Activated CD8-positive, alpha-beta T cell treated with anti-CD3 and anti-CD28 coated beads for 36 hours (primary cell): ENCODE results near the gene ATXN7L1. TPM values are rescaled to one million over a fixed set of nuclear protein-coding genes. Genes with fewer than 3 reads are reported as not detected.

Experiments used
- ATAC-seq: fragments of 200-7000 bp; cut with Tn5 transposase; one replicate; pipeline ENCODE4 v1.10.0; 2021; ENCODE audit warnings: mild to moderate bottlenecking, moderate library complexity
- CTCF ChIA-PET: fragments of 350-600 bp; sonication (Branson Sonifier 250); formaldehyde crosslinking; loops from one replicate; lab custom pipeline; 2021; ENCODE audit warnings: antibody characterized with exemption; lab: Charles Lee
- POLR2A ChIA-PET: fragments of 350-600 bp; sonication (Branson Sonifier 250); formaldehyde crosslinking; loops from one replicate; lab custom pipeline; 2021; ENCODE audit warnings: antibody characterized with exemption; lab: Charles Lee
- DNase-seq: peaks from one replicate; pipeline ENCODE4 v3.0.0-alpha.2; 2020
- H3K27ac Mint-ChIP-seq: one replicate; pipeline ENCODE4 v1.8.0; 2021; ENCODE audit warnings: mild to moderate bottlenecking, mixed read lengths
- H3K27me3 Mint-ChIP-seq: one replicate; pipeline ENCODE4 v1.8.0; 2021; ENCODE audit warnings: mixed read lengths
- H3K36me3 Mint-ChIP-seq: one replicate; pipeline ENCODE4 v1.8.0; 2021; ENCODE audit warnings: low read depth, mixed read lengths
- H3K4me1 Mint-ChIP-seq: one replicate; pipeline ENCODE4 v1.8.0; 2021; ENCODE audit warnings: low read depth, mixed read lengths
- H3K4me3 Mint-ChIP-seq: one replicate; pipeline ENCODE4 v1.8.0; 2021; ENCODE audit warnings: mild to moderate bottlenecking, moderate library complexity, mixed read lengths
- H3K9me3 Mint-ChIP-seq: one replicate; pipeline ENCODE4 v1.8.0; 2021; ENCODE audit warnings: mixed read lengths
- intact Hi-C: fragments of 100-400 bp; cut with micrococcal nuclease; formaldehyde crosslinking; loops from one replicate; pipeline ENCODE4 v1.10.0; 2022
- total RNA-seq, 2 experiments: library from RNA; stranded (reverse); gene quantifications; one replicate each; pipeline ENCODE4 v1.2.3, GENCODE V29; 2021
- TF ChIP-seq, protein P1 (sequence below): fragments of 200-600 bp; IDR thresholded peaks from one replicate; pipeline ENCODE4 v1.8.0; 2022; ENCODE audit warnings: antibody characterized with exemption, mild to moderate bottlenecking

The ATXN7L1 gene
- total RNA-seq, 2 experiments from 2014 or later, result 4.8 to 5.3 TPM

DNA sequence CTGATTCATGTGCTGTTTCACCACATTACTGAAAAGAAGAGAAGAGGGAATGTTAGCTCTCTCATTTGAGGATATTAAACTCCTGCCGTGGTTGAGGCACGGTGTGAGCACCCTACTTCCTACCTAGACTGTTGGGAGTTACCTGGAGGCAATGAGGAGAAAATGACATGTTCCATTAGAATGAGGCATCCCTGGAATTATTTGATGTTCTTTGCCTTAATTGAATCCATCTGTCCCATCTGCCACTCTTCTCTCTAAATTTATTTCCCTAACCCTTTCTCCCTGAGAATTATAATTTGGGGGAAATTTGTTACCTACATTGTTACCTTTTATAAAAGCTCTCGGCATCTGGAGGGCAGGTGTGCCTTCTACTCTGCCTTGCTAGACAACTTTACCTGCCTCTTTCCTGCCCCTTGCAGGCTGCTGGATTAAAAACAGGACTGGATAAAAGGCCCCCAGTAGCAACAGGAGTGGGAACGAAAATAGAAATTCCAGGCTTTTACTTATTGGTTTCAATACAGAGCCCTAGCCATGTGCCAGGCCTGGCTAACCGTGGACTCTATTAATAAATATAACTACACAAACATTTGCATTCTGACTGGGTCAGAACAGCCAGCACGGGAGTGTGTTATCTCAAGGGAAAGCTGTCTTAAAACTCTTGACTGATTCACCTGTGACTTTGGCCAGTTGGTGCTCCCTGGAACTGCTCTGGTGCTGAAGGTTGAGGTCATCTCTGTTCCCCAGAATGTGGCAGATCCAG is 4.4 kb upstream of the ATXN7L1 start:
- DNase-seq (no peak), ATAC-seq (no peak)
- POLR2A ChIA-PET, result interaction anchor here (1.0 kb wide), 1 partner anchor 73 kb away, joined by 3 read pairs; no protein-coding TSS in a partner anchor
- intact Hi-C loops, result no loop called here
- no peaks in the 10 kb centered on the region for H3K9me3 Mint-ChIP-seq
- TF ChIP-seq, protein P1, sequence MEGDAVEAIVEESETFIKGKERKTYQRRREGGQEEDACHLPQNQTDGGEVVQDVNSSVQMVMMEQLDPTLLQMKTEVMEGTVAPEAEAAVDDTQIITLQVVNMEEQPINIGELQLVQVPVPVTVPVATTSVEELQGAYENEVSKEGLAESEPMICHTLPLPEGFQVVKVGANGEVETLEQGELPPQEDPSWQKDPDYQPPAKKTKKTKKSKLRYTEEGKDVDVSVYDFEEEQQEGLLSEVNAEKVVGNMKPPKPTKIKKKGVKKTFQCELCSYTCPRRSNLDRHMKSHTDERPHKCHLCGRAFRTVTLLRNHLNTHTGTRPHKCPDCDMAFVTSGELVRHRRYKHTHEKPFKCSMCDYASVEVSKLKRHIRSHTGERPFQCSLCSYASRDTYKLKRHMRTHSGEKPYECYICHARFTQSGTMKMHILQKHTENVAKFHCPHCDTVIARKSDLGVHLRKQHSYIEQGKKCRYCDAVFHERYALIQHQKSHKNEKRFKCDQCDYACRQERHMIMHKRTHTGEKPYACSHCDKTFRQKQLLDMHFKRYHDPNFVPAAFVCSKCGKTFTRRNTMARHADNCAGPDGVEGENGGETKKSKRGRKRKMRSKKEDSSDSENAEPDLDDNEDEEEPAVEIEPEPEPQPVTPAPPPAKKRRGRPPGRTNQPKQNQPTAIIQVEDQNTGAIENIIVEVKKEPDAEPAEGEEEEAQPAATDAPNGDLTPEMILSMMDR, result no peak
- no peaks in the 10 kb centered on the region for H3K36me3 Mint-ChIP-seq
- CTCF ChIA-PET, result interaction anchor here (1.2 to 1.5 kb wide), 2 partner anchors 120 to 273 kb away, joined by 3 to 4 read pairs; no protein-coding TSS in a partner anchor
- peaks cover 40% of the 10 kb centered on the region for H3K4me1 Mint-ChIP-seq
- no peak overlapping the region for H3K27ac Mint-ChIP-seq
- no peak overlapping the region for H3K4me3 Mint-ChIP-seq
- peaks cover 1% of the 10 kb centered on the region for H3K27me3 Mint-ChIP-seq

DNA sequence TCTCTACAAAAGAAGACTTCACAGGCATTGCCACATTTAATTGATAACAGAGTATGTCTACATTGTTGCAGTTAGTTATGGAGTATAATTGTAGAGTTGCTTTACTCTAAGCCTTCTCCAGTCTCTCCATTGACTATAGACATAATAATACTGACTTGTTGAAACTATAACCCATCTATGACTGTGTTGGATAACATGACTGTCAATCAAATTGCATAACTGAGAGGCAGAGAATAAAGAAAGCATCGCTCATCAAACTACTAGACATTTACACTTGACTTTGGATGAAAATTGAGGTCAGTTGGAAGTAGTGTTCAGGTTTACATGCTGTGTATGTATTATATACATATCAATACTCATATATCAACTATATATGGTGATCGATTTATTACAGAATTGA is 3.4 kb upstream of the ATXN7L1 start:
- no peak for ATAC-seq
- peaks cover 39% of the 10 kb centered on the region for H3K4me1 Mint-ChIP-seq

DNA sequence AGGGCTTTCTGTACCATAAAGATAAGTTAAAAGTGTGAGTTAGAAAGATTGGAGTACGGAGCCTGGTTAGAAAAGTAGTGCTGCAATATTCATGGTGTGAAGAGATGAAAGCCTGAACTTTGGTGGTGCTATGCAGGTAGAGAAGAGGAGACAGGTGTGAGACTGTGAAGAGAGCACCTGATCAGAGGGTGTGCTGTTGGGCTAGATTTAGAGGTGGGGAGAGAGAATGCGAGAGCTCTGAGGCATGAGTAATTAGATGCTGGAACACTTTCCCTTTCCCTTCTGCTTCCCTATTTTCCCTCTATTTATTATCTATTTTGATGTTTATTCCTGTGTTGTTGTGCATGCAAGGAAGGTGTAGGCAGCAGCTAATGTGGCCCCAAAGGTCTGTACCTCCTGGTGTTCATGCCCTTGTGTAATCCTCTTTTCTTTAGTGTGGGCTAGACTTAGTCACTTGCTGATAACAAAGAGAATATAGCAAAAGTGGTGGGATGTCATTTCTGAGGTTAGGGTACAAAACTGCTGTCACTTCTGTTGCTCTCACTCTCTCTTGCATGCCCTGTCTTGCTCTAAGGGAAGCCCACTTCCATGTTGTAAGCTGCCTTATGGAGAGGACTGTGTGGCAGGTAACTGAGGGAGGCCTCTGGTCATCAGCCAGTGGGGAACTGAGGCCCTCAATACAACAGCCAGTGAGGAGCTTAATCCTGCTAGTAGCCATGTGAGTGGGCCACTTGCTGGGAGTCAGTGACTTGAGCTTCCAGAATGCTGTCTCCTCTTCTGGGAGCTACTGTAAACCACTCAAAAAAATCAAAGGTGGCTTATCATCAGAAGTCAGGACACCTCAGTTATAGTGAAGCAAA is 2.6 kb upstream of the ATXN7L1 start:
- POLR2A ChIA-PET, result interaction anchor here (0.8 to 0.9 kb wide), 2 partner anchors 46 to 163 kb away, joined by 3 read pairs; no protein-coding TSS in a partner anchor
- ATAC-seq, result peak; percentile 4
- H3K4me3 Mint-ChIP-seq, result no peak overlapping the region

More for the DNA sequence above, 3.4 kb upstream of the ATXN7L1 start:
- Mint-ChIP-seq H3K27ac (no peak overlapping the region), H3K4me3 (no peak overlapping the region), H3K9me3 (no peaks in the 10 kb centered on the region), H3K27me3 (peaks cover 1% of the 10 kb centered on the region), H3K36me3 (no peaks in the 10 kb centered on the region)
- intact Hi-C loops, result loop anchor here (5.0 kb wide), 2 partner anchors 117 to 133 kb away; no protein-coding TSS in a partner anchor
- TF ChIP-seq, protein P1, result no peak
- ChIA-PET CTCF (interaction anchor here (1.2 to 3.4 kb wide), 3 partner anchors 18 to 223 kb away, joined by 4 to 24 read pairs (median 5); no protein-coding TSS in a partner anchor), POLR2A (no interaction called here)
- DNase-seq, result no peak

DNA sequence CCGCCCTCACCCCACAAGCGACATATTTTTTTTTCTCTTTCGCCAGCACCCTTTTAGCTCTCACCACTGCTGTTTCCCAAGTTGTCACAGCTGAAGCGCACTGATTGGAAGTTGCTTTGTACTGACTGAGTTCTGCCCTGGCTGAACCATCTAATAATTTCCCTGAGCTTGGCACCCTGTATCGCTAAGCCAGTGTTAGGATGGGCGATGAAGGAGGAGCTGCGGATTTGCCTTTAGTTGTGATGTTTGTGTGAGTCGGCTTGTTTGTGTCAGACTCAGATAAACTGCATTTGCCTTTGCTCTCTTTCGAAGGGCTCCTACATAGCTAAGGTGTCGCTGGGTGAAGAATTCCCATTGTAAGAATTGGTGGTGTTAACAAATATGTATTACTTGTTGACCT is 1.3 kb upstream of the ATXN7L1 start:
- ChIA-PET CTCF (interaction anchor here (0.7 to 3.4 kb wide), 25 partner anchors 8 to 225 kb away, joined by 3 to 27 read pairs (median 4); no protein-coding TSS in a partner anchor), POLR2A (interaction anchor here (1.1 to 1.4 kb wide), 2 partner anchors 9 to 11 kb away, joined by 3 to 4 read pairs; no protein-coding TSS in a partner anchor)

More for the DNA sequence above, 2.6 kb upstream of the ATXN7L1 start:
- Mint-ChIP-seq H3K27ac (no peak overlapping the region), H3K27me3 (peaks cover 1% of the 10 kb centered on the region), H3K36me3 (no peaks in the 10 kb centered on the region), H3K9me3 (no peaks in the 10 kb centered on the region), H3K4me1 (peaks cover 46% of the 10 kb centered on the region)
- no peak for DNase-seq
- TF ChIP-seq, protein P1, result no peak
- CTCF ChIA-PET, result interaction anchor here (0.8 to 3.4 kb wide), 11 partner anchors 9 to 222 kb away, joined by 3 to 27 read pairs (median 5); no protein-coding TSS in a partner anchor
- intact Hi-C loops, result loop anchor here (5.0 kb wide), 2 partner anchors 117 to 133 kb away; no protein-coding TSS in a partner anchor

More for the DNA sequence above, 1.3 kb upstream of the ATXN7L1 start:
- peaks cover 1% of the 10 kb centered on the region for H3K27me3 Mint-ChIP-seq
- DNase-seq (no peak), ATAC-seq (no peak)
- peaks cover 3% of the 10 kb centered on the region for H3K36me3 Mint-ChIP-seq
- H3K4me3 Mint-ChIP-seq, result peak overlapping the region; percentile 73
- TF ChIP-seq, protein P1, result no peak
- H3K4me1 Mint-ChIP-seq, result peaks cover 52% of the 10 kb centered on the region
- no peaks in the 10 kb centered on the region for H3K9me3 Mint-ChIP-seq
- no peak overlapping the region for H3K27ac Mint-ChIP-seq
- intact Hi-C loops, result loop anchor here (5.0 kb wide), 2 partner anchors 115 to 135 kb away; no protein-coding TSS in a partner anchor
